ENCODE results near the gene DDX54.
"Not testable (repeated sequence)": the region's sequence is repeated elsewhere in the genome, so short reads cannot be mapped to it uniquely, and the experiment has no call there.

DDX54 gene

DNA sequence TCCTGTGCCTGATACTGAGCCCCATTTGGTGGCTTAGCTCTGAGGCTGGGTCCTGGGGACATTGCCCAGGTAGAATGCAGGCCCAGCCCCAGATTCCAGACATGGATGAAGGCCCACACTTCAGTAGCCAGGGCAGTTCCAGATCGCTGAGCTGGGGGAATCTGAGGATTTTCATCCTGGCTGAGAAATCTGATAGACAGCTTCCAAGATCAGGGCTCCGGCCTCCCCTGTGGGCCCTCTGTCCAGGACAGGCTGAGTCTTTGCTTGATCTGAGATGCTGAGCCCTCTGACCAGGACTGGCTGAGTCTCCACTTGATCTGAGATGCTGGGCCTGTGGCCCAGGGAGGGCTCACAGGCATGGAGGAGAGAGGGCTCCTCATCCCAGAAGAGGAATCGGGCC lies 46.5 kb downstream of the DDX54 start:
- DNase-seq (ENCODE audit: low spot score) = no peak

GRCh38 chr12:113137861-113138783 lies 47.2 kb downstream of the DDX54 start:
- DNase-seq (ENCODE audit: low spot score) = no peak

DNA sequence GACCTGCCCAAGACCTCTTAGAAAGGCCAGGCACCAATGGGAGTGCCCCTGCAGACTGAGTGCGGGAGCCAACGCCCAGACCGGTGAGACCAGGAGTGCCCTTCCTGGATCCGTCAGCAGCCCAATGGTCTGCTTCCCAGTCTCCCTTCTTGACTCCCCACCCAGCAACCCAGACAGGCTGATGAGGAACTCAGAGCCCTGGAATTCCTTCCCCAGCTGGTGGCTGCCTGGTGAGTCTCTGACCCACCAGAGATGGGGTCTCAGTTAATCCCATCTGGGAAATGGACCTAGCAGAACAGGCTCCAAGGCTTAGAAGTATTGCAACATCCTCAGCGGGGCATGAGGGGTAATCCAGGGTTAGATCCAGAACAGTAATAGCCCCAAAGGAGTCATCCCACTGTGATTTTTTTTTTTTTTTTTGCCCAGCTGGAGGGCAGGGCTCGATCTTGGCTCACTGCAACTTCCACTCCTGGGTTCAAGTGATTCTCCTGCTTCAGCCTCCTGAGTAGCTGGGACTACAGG lies 48.2 kb downstream of the DDX54 start:
- DNase-seq (ENCODE audit: low spot score) = no peak

DNA sequence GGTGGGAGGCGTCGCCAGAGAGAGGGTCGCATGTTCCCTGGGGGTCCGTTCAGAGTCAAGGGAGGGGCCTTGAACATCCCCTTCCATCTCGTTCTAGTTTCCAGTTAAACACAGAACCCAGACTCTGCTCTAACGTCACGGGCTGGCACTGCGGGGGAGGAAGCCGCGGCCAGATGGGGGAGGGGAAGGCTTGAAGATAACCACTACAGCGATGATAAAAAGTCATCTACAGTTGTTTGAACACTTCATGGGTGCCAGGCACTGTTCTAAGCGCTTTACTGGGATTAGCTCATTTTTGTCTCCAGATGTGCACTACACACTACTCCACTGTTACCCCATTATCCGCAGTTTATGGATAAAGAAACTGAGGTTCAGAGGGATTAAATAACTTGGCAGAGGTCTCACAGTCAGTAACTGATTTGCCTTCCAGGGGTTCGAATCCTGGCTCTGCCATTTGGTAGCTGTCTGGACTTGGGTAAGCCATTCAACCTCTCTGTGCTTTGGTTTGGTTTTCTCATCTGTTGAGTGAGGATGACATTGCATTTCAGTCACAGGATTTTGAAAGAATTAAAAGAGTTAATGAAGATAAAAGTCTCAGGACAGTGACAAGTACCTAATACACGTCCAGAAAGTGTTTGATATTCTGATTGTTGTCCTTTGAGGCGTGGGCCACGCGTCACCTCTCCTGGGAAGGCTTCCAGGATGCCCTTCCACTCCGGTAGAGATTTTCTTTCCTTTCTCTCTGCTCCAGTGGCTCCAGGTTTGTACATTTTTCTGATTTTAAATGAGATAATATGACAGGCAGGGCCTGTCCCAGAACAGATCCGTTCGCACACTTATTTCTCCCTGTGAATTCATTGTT lies 48.9 kb downstream of the DDX54 start:
- DNase-seq (ENCODE audit: low spot score) = peak; percentile 73

DNA sequence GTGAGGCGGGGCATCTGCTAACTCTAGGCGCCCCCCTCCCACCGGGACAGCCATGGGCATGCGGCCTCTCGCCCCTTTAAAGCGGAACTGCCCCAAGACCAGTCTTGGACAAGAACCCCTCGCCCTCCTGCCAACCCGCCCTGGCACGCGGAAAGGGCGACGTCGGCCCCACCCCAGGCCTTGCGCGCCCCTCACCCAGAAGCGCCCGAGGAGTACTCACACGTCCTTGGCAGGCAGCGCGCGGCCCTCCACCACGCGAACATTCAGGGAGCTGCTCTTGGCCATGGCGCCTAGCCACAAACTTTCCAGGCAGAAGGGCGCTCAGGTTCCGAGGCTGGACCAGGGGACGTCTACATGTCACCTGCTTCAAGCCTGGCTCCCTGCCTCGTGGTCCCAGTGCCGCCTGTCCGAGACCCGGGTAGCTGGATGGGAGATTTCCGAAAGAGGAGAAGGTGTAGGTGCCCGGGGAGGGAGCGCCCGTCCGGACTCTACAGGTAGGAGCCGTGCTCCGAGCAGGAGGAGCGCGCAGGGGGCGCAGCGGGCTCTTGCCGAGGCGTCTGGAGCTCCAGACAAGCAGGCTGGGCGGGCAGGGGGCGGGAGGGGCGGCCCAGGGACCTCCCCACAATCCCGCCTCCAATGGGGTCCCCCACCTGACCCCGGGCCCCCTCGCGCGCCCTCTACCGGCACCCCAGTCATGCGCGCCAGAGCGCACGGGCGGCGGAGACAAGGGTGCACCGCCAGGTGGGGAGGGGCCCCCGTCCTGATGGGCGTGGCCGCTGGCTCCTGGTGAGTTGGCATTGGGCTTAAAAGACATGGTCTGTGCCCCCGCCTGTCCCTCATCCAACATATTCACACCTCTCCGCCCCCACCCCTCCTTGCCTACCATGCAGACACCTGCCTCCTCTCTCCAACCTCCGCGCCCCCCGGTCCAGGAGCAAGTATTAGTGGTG lies 49.8 kb downstream of the DDX54 start, which contains the start of gene RASAL1:
TSS of gene RASAL1 (minus strand) at position 584 of the 950 bp plus-strand sequence. CDS start at position 285, 299 bp downstream.
- DNase-seq (ENCODE audit: low spot score) = peak; percentile 83

DNA sequence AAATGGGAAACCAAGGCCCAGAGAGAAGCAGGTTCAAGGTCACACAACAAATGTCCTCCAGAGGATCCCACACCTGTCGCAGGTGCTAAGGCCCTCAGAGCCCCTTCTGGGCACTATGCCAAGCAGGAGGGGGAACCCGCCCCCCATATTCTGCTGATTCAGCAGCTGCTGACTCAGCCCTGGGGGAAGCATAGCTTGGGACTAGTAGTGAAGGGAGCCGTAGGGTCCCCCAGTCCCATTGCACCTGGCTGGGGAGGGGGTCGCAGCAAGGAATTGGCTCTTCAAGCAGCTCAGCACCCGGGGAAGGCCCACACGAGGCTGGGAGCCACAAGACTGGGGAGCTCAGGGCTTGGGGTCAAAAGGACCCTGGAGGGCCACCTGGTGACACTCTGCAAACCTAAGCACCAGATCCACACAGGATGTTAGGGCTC lies 50.7 kb downstream of the DDX54 start:
- no peak for DNase-seq (ENCODE audit: low spot score)

GRCh38 chr12:113134071-113134470 lies 51.2 kb downstream of the DDX54 start:
- DNase-seq (ENCODE audit: low spot score) = no peak

DNA sequence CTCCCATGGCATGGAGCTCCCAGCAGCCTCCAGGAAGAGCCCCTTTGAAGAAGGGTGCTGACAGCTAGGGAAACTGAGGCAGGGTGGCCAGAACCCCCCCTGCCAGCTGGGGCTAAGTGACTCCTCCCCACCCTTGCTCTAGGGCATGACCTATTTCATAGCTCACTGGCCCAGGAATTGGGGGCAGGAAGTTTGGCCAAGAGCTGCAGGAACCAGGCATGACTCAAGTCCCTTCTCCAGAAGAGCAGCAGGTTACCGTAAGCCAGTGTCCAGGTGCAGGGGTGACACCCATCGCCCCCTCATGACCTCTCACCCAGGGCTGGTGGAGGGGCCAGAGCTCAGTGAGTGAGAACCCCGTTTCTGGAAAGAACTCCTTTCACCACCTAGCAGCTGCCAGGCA lies 51.6 kb downstream of the DDX54 start:
- no peak for DNase-seq (ENCODE audit: low spot score)

- DNase-seq (ENCODE audit: low spot score) = no peak
These were observed 52.2 kb downstream of the DDX54 start for GRCh38 chr12:113133036-113133435.

- DNase-seq (ENCODE audit: low spot score) = no peak
These were observed 53.7 kb downstream of the DDX54 start for GRCh38 chr12:113131556-113131955.

DNA sequence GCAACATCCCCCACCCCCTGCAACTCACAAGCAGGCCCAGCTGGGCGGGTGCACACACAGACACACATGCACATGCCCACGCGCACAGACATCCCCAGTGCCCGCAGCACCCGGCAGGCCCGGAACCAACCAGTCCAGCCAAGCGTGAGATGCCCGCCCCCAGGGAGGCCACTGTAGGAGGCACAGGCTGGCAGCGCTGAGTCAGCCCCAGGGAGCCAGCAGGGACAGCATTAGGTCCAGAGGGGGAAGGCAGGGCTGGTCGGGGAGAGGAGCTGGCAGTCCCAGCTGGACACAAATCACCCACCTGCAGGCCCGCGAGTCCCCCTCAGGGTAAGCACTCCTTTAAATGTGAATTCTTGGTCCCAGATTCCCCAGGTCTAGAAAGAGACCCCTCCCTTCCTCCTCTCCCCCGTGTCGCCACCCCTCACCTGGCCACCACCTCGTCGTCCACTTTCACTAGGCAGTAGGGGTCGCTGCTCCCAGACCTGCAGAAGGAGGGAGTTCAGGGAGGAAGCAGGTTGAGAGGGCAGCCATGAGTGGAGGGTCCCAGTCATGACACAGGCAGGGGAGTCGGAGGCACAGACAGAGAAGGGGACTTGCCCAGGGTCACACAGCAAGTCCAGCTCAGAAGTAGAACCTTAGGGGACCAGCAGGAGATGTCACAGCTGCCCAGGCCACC lies 54.7 kb downstream of the DDX54 start:
- peak; percentile 71 for DNase-seq (ENCODE audit: low spot score)

- DNase-seq (ENCODE audit: low spot score) = no peak
These were observed 55.4 kb downstream of the DDX54 start for GRCh38 chr12:113129664-113130456.

DNA sequence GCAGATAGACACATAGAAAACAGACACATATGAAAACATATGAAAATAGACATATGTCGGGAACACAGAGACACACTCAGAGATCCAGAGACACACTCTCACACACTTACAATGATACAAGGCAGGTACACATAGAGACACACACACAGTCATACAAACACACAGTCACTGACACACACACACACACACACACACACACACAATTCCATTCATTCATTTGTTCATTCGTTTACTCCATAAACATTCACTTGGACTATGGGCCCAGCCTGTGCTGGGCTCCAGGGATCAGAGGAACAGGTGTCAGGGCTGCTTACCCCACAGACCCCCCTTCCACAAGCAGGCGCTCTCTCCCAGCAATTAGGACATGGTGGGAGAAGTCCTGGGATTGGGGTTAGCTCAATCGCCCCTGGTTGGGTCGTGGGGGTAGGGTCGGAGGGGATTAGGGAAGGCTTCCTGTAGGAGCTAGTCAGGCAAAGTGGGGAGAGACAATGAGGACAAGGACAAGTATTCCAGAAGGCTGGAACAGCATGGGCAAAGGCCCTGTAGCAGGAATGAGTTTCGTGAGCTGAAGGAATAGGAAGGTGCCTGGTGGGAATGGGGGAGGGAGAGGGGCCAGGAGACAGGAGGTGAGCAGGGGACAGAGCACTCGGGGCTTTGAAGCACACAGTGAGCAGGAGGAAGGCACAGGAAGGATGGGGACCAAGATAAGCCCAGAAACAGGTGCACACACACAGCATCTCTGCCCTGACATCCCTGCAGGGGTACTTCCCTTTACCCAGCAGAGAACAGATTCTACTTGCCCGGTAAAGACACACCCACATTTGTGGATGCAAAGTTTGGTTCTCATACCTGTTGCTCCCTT lies 56.2 kb downstream of the DDX54 start:
- no peak for DNase-seq (ENCODE audit: low spot score)

GRCh38 chr12:113127791-113128199 lies 57.5 kb downstream of the DDX54 start:
- DNase-seq (ENCODE audit: low spot score) = no peak

DNA sequence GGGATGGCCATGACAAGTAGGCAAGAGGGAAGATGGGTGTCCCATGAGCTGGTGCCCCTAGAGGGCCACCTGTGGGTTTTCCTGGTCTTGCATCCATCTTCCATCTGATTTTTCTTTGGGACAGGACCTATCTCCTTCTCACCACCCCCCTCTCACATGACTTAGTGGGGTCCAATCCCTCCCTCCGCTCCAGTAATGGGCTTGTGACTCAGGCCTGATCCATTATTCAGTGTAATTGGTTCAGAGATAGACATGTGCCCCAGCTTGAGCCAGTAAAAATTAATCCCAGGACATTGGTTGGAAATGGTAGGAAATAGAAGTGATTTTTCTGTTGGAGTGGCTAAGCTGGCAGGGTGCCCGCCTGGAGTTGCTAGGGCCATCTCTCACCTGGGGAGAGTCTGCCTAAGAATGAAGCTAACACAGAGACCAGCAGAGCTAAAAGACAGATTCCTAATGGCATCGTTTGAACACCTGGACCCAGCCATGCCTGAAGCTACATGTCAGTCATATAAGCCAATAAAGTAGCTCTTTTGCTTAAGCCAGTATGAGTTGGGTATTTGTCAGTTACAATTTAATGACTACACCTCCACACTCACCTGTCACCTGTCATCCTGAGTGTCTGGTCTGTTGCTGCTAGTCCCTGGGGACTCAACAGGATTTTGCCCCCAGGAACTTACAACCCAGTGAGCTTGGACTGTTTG lies 64.5 kb downstream of the DDX54 start:
- no peak for DNase-seq (ENCODE audit: low spot score)

DNA sequence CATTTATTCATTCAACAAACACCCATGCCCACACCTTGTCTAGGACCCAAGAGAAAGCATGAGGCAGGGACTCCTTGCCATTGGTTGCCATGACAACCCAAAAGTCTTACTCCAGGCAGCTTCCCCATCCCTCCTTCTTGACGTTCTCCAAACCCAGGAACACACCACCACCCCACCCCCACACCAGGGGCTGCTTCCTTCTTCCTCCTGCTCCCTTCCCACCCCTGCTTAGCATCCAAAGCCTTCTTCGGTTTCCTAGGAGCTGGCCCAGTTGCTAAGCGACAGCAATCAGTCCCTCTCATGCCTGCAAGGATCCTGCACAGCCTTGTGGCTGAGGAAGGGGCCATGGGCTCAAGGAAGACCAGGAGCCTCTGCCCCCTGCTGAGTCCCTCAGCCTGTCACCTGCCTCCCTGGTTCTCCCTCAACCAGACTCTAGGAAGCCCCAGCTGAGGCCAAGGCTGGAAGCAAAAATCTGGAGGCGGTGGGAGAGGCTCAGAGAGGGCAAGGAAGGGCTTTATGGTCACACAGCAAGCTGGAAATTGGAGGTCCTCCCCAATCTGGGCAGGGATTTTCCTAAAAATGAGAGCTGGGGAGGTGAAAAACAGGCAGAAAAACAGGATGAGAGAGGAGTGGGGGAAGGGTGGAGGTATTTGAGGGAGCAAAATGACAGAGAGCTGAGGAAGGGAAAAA lies 65.2 kb downstream of the DDX54 start:
- DNase-seq (ENCODE audit: low spot score) = no peak

DNA sequence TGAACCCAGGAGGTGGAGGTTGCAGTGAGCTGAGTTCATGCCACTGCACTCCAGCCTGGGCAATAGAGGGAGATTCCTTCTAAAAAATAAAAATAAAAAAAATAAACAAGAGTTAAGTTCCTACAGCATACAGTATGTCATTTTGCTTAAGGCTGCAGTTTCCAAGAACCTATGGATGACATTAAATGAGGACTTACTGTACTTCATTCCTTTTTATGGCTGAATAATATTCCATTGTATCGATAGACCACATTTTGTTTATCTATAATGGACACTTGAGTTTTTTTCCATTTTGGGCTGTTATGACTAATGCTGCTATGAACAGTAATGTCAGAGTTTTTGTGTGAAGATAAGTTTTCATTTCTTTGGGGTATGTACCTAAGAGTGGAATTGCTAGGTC lies 67.1 kb downstream of the DDX54 start:
- no peak for DNase-seq (ENCODE audit: low spot score)

DNA sequence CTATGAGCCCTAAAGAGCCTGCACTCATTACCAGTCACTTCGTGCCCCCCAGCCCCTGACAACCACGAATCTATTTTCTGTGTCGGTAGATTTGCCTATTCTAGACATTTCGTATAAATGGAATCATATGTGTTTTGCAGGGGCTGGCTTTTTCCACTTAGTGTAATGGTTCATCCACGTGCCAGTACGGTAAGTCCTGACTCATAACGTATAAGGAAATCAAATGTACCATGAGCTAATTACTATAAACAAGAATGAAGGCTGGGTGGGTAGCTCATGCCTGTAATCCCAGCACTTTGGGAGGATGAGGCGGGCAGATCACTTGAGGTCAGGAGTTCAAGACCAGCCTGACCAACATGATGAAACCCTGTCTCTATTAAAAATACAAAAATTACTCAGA lies 67.6 kb downstream of the DDX54 start:
- DNase-seq (ENCODE audit: low spot score) = not testable (repeated sequence)
